HepG2 (cell line): ENCODE results near the gene CTF1. TPM values are rescaled to one million over a fixed set of nuclear protein-coding genes. Genes with fewer than 3 reads are reported as not detected.

ENCODE experiments used
- ATM ChIP-seq: fragments of 450-650 bp; IDR thresholded peaks from 2 replicates; pipeline ENCODE4 v1.7.1; 2017; ENCODE audit warnings: mild to moderate bottlenecking, borderline replicate concordance
- EP300 ChIP-seq, 3 experiments: sonication (generic) in 1 of 3; formaldehyde crosslinking in 1 of 3; IDR thresholded peaks; 2 replicates each; pipeline versions ENCODE4 v1.5.1 to v1.6.1; 2011 to 2020; ENCODE audit warnings: low read depth in 2 of 3, low read length in 2 of 3, borderline replicate concordance in 1 of 3, improper control_type of control experiment in 1 of 3, mild to moderate bottlenecking in 1 of 3, missing genetic modification reagents in 1 of 3, moderate library complexity in 1 of 3
- ZC3H13 ChIP-seq: sonication (generic); formaldehyde crosslinking; IDR thresholded peaks from 2 replicates; pipeline ENCODE4 v1.8.1; 2023; ENCODE audit warnings: mild to moderate bottlenecking, missing genetic modification reagents, moderate library complexity
- ZNF251 ChIP-seq: sonication (generic); formaldehyde crosslinking; IDR thresholded peaks from 2 replicates; pipeline ENCODE4 v1.9.0; 2021; ENCODE audit warnings: mild to moderate bottlenecking, missing genetic modification reagents
- ZNF264 ChIP-seq: sonication (generic); formaldehyde crosslinking; IDR thresholded peaks from 2 replicates; pipeline ENCODE4 v1.4.0; 2020; ENCODE audit warnings: missing genetic modification reagents
- ZNF652 ChIP-seq: IDR thresholded peaks from 2 replicates; pipeline ENCODE4 v1.6.1; 2016; ENCODE audit warnings: low read depth, borderline replicate concordance
- polyA plus RNA-seq, 8 experiments: library from polyadenylated mRNA; depleted of rRNA in 3 of 8; stranded (reverse) in 7 of 8; unstranded in 1 of 8; fragments of >200 nt; fragmentation: Illumina TruSeq in 4 of 8; extraction: Trizol in 4 of 8; gene quantifications; 2 replicates each; pipeline versions ENCODE4 v1.2.1 to v1.2.3, GENCODE V29; 2011 to 2016; ENCODE audit warnings: low read depth in 4 of 8, missing spikeins in 1 of 8, mixed read lengths in 1 of 8; ENCODE audit not compliant: insufficient read depth in 1 of 8
- total RNA-seq, 5 experiments: library from RNA; depleted of rRNA; stranded (reverse); fragments of >200 nt; fragmentation: Illumina TruSeq; extraction: Trizol; gene quantifications; 2 replicates each; pipeline ENCODE4 v1.2.3, GENCODE V29; 2016; ENCODE audit warnings: low read depth in 1 of 5
- TF ChIP-seq, protein P1 (sequence below): sonication (generic); formaldehyde crosslinking; IDR thresholded peaks from 2 replicates; pipeline ENCODE4 v1.4.0; 2020; ENCODE audit warnings: missing genetic modification reagents
- TF ChIP-seq, protein P2 (sequence below): sonication (generic); formaldehyde crosslinking; IDR thresholded peaks from 2 replicates; pipeline ENCODE4 v1.4.0; 2020; ENCODE audit warnings: mild to moderate bottlenecking, missing genetic modification reagents
- TF ChIP-seq, protein P3 (sequence below): sonication (generic); formaldehyde crosslinking; IDR thresholded peaks from 2 replicates; pipeline ENCODE4 v1.8.1; 2023; ENCODE audit warnings: missing genetic modification reagents, inconsistent platforms, borderline replicate concordance
- TF ChIP-seq, protein P4 (sequence below): sonication (generic); formaldehyde crosslinking; IDR thresholded peaks from 2 replicates; pipeline ENCODE4 v1.4.0; 2020; ENCODE audit warnings: mild to moderate bottlenecking, missing genetic modification reagents

CTF1 gene
- total and polyA plus RNA-seq, 2 of the 13 experiments (the other 11 are each of a cell fraction or from before 2014, with no cell fraction given): 0.13 to 1.8 TPM

DNA sequence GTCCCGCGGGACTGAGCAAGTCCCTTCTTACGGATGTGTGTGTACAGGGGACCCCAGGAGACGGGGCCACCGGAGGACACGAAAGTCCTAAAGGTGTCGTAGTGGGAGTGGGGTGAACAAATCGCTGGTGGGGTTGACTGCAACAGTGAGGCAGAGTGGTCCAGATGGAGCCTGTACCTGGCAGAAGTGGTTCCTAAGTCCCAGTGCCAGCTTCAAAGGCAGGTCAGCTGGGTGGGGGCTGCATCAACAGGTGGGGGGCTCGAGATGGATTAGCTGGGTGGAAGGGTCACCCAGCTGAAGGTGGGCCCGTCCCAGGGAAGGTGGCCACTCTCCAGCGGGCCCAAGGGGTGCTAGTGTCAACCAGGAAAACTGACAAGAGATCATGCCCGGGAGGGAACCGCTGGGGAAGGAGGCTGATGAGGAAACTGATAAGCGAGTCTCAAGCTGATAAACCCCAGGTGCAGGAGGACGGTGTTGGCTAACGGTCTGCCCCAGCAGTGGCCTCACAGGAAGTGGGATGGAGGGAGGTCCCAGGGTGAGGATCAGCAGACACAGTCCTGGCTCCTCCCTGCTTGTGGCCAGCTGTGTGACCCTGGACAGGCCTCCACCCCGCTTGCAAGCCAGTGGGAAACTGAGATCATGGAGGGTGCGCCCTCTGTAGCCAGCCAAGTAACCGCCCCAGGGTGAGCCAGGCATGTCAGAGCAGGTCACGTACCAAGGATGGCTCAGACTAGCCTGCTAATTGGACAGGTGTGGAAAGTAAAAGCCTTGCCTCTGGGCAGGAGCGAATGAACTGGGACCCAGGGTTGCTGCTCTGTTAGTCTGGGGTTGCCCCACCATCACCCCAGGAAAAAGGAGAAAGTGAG lies 53.5 kb downstream of the CTF1 start (continued):
- TF ChIP-seq, protein P1, sequence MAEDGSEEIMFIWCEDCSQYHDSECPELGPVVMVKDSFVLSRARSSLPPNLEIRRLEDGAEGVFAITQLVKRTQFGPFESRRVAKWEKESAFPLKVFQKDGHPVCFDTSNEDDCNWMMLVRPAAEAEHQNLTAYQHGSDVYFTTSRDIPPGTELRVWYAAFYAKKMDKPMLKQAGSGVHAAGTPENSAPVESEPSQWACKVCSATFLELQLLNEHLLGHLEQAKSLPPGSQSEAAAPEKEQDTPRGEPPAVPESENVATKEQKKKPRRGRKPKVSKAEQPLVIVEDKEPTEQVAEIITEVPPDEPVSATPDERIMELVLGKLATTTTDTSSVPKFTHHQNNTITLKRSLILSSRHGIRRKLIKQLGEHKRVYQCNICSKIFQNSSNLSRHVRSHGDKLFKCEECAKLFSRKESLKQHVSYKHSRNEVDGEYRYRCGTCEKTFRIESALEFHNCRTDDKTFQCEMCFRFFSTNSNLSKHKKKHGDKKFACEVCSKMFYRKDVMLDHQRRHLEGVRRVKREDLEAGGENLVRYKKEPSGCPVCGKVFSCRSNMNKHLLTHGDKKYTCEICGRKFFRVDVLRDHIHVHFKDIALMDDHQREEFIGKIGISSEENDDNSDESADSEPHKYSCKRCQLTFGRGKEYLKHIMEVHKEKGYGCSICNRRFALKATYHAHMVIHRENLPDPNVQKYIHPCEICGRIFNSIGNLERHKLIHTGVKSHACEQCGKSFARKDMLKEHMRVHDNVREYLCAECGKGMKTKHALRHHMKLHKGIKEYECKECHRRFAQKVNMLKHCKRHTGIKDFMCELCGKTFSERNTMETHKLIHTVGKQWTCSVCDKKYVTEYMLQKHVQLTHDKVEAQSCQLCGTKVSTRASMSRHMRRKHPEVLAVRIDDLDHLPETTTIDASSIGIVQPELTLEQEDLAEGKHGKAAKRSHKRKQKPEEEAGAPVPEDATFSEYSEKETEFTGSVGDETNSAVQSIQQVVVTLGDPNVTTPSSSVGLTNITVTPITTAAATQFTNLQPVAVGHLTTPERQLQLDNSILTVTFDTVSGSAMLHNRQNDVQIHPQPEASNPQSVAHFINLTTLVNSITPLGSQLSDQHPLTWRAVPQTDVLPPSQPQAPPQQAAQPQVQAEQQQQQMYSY (CRISPR knock-in tag): no peak
- no peak; a peak in 1 of 4 replicates for TF ChIP-seq EP300 (IDR thresholded peaks at IDR 0.05; ENCODE audit: low read depth in 2 of 2, low read length in 2 of 2)
- TF ChIP-seq EP300 (CRISPR knock-in tag; IDR thresholded peaks at IDR 0.05; ENCODE audit: borderline replicate concordance): peak; percentile 43
- no peak for TF ChIP-seq ATM
- 0 out of 2 replicates have a peak, but pooled peaks have one; percentile 63 for TF ChIP-seq ZNF264 (CRISPR knock-in tag)
- TF ChIP-seq ZNF652: peak; percentile 44; the same call in 1 of the 2 replicates
- peak; percentile 89; the same call in 1 of the 2 replicates for TF ChIP-seq ZC3H13 (CRISPR knock-in tag)
- TF ChIP-seq ZNF251 (CRISPR knock-in tag): peak; percentile 93
- TF ChIP-seq, protein P2, sequence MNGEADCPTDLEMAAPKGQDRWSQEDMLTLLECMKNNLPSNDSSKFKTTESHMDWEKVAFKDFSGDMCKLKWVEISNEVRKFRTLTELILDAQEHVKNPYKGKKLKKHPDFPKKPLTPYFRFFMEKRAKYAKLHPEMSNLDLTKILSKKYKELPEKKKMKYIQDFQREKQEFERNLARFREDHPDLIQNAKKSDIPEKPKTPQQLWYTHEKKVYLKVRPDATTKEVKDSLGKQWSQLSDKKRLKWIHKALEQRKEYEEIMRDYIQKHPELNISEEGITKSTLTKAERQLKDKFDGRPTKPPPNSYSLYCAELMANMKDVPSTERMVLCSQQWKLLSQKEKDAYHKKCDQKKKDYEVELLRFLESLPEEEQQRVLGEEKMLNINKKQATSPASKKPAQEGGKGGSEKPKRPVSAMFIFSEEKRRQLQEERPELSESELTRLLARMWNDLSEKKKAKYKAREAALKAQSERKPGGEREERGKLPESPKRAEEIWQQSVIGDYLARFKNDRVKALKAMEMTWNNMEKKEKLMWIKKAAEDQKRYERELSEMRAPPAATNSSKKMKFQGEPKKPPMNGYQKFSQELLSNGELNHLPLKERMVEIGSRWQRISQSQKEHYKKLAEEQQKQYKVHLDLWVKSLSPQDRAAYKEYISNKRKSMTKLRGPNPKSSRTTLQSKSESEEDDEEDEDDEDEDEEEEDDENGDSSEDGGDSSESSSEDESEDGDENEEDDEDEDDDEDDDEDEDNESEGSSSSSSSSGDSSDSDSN (CRISPR knock-in tag): peak; percentile 93
- TF ChIP-seq, protein P3, sequence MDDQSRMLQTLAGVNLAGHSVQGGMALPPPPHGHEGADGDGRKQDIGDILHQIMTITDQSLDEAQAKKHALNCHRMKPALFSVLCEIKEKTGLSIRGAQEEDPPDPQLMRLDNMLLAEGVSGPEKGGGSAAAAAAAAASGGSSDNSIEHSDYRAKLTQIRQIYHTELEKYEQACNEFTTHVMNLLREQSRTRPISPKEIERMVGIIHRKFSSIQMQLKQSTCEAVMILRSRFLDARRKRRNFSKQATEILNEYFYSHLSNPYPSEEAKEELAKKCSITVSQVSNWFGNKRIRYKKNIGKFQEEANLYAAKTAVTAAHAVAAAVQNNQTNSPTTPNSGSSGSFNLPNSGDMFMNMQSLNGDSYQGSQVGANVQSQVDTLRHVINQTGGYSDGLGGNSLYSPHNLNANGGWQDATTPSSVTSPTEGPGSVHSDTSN (CRISPR knock-in tag): no peak
- TF ChIP-seq, protein P4, sequence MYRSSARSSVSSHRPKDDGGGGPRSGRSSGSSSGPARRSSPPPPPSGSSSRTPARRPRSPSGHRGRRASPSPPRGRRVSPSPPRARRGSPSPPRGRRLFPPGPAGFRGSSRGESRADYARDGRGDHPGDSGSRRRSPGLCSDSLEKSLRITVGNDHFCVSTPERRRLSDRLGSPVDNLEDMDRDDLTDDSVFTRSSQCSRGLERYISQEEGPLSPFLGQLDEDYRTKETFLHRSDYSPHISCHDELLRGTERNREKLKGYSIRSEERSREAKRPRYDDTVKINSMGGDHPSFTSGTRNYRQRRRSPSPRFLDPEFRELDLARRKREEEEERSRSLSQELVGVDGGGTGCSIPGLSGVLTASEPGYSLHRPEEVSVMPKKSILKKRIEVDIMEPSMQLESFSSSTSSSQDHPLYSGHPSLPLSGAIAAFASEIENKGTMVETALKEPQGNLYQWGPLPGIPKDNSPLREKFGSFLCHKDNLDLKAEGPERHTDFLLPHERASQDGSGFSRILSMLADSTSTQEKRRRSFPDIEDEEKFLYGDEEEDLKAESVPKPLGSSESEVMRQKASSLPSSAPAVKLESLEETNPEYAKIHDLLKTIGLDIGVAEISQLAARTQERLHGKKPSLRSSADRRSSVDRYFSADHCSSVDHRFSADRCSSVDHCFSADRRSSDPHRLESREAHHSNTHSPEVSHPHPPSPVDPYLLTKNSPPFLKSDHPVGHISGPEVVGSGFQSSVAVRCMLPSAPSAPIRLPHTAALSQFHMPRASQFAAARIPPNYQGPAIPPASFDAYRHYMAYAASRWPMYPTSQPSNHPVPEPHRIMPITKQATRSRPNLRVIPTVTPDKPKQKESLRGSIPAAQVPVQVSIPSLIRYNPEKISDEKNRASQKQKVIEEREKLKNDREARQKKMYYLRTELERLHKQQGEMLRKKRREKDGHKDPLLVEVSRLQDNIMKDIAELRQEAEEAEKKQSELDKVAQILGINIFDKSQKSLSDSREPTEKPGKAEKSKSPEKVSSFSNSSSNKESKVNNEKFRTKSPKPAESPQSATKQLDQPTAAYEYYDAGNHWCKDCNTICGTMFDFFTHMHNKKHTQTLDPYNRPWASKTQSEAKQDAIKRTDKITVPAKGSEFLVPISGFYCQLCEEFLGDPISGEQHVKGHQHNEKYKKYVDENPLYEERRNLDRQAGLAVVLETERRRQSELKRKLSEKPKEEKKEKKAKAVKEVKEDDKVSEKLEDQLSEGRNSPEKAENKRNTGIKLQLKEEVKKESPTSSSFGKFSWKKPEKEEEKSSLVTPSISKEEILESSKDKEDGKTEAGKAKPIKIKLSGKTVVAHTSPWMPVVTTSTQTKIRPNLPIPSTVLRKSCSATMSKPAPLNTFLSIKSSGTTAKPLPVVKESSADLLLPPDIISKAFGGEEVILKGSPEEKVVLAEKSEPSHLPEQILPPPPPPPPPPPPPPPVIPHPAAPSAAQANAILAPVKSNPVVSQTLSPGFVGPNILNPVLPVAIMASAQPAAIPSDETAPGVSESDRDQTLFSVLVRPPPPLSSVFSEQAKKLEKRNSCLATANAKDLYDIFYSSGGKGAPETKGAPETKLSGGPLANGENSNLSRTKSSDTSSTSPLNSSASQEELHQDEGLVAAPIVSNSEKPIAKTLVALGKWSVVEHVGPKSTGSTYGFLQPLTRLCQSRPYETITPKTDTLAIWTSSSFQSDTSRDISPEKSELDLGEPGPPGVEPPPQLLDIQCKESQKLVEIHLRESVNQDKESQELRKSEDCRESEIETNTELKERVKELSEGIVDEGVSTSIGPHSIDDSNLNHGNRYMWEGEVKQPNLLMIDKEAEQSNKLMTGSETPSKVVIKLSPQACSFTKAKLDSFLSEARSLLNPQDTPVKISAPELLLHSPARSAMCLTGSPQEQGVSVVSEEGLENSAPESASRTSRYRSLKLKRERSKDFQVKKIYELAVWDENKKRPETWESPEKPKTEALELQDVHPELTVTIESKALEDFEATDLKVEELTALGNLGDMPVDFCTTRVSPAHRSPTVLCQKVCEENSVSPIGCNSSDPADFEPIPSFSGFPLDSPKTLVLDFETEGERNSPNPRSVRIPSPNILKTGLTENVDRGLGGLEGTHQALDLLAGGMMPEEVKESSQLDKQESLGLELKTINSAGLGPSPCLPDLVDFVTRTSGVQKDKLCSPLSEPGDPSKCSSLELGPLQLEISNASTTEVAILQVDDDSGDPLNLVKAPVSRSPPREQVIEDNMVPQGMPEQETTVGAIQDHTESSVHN (CRISPR knock-in tag): peak; percentile 85
